OCI-LY1 (cell line): ENCODE data around the gene TTYH3.

Source experiments
- H2AFZ ChIP-seq: fragments of 200-600 bp; sonication (generic), shearing (Covaris generic); 2 replicates; pipeline ENCODE4 v1.6.0; 2014; ENCODE audit warnings: antibody characterized with exemption, mild to moderate bottlenecking, low read length
- H3F3A ChIP-seq: fragments of 200-600 bp; sonication (generic), shearing (Covaris generic); 2 replicates; pipeline ENCODE4 v1.6.0; 2014; ENCODE audit warnings: mild to moderate bottlenecking, antibody characterized with exemption, low read length, moderate library complexity; ENCODE audit not compliant: insufficient read depth
- H3K27ac ChIP-seq: fragments of 200-600 bp; sonication (generic); 2 replicates; pipeline ENCODE4 v1.5.1; 2014; ENCODE audit warnings: low read length, mixed run types, mild to moderate bottlenecking, low read depth; ENCODE audit not compliant: poor library complexity, severe bottlenecking
- H3K27me3 ChIP-seq: fragments of 200-600 bp; sonication (generic); 2 replicates; pipeline ENCODE4 v1.6.0; 2014; ENCODE audit warnings: antibody characterized with exemption, mild to moderate bottlenecking, low read length, moderate library complexity; ENCODE audit not compliant: insufficient read depth
- H3K36me3 ChIP-seq: fragments of 200-600 bp; sonication (generic); 2 replicates; pipeline ENCODE4 v1.6.1; 2014; ENCODE audit warnings: mild to moderate bottlenecking, antibody characterized with exemption, low read length, moderate library complexity, mixed read lengths; ENCODE audit not compliant: insufficient read depth
- H3K4me1 ChIP-seq: fragments of 200-600 bp; sonication (generic); 2 replicates; pipeline ENCODE4 v1.5.1; 2014; ENCODE audit warnings: mild to moderate bottlenecking, low read length, moderate library complexity; ENCODE audit not compliant: insufficient read depth, severe bottlenecking
- H3K4me2 ChIP-seq: fragments of 200-600 bp; sonication (generic), shearing (Covaris generic); 2 replicates; pipeline ENCODE4 v1.6.1; 2014; ENCODE audit warnings: low read length
- H3K4me3 ChIP-seq: fragments of 200-600 bp; sonication (generic); 2 replicates; pipeline ENCODE4 v1.5.1; 2014; ENCODE audit warnings: low read length, low read depth, mild to moderate bottlenecking, mixed read lengths; ENCODE audit not compliant: poor library complexity, severe bottlenecking
- H3K79me2 ChIP-seq: fragments of 200-600 bp; shearing (Covaris generic); 2 replicates; pipeline ENCODE4 v1.6.1; 2016; ENCODE audit warnings: mixed run types, low read length, mixed read lengths; ENCODE audit not compliant: insufficient read depth
- H3K9ac ChIP-seq: fragments of 200-600 bp; sonication (generic), shearing (Covaris generic); 2 replicates; pipeline ENCODE4 v1.6.1; 2014; ENCODE audit warnings: mild to moderate bottlenecking, low read length, mixed read lengths
- H3K9me2 ChIP-seq: fragments of 200-600 bp; sonication (generic), shearing (Covaris generic); 2 replicates; pipeline ENCODE4 v1.6.1; 2014; ENCODE audit warnings: low read depth, mild to moderate bottlenecking, low read length, mixed read lengths
- H3K9me3 ChIP-seq: fragments of 200-600 bp; shearing (Covaris generic); 2 replicates; pipeline ENCODE4 v1.6.1; 2014; ENCODE audit warnings: low read length, mixed read lengths
- H4K20me1 ChIP-seq: fragments of 200-600 bp; sonication (generic), shearing (Covaris generic); 2 replicates; pipeline ENCODE4 v1.6.0; 2016; ENCODE audit warnings: mild to moderate bottlenecking, low read length; ENCODE audit not compliant: insufficient read depth
- CTCF ChIP-seq: fragments of 200-600 bp; sonication (generic), shearing (Covaris generic); IDR thresholded peaks from 2 replicates; pipeline ENCODE4 v1.5.1; 2017; ENCODE audit warnings: mild to moderate bottlenecking, antibody characterized with exemption, low read length, moderate library complexity, mixed read lengths
- EZH2 ChIP-seq: fragments of 200-600 bp; sonication (generic), shearing (Covaris generic); IDR thresholded peaks from 2 replicates; pipeline ENCODE4 v1.8.0; 2017; ENCODE audit warnings: borderline replicate concordance, mixed run types, mild to moderate bottlenecking, antibody characterized with exemption, low read length, moderate library complexity, mixed read lengths

Gene TTYH3

GRCh38 chr7:2657920-2658671 lies 26.3 kb downstream of the TTYH3 start:
- no peaks in the 10 kb centered on the region for H4K20me1 ChIP-seq
- no peak for TF ChIP-seq EZH2
- no peak for TF ChIP-seq CTCF

GRCh38 chr7:2658941-2659340 lies 27.2 kb downstream of the TTYH3 start:
- H3K27ac ChIP-seq: no peak overlapping the region
- H3K36me3 ChIP-seq: no peaks in the 10 kb centered on the region
- H3K9me2 ChIP-seq: no peaks in the 10 kb centered on the region
- H4K20me1 ChIP-seq: no peaks in the 10 kb centered on the region
- H3K9ac ChIP-seq: no peak overlapping the region
- H3K79me2 ChIP-seq: no peaks in the 10 kb centered on the region
- H2AFZ ChIP-seq: no peak overlapping the region
- no peak for TF ChIP-seq EZH2
- TF ChIP-seq CTCF: no peak
- H3F3A ChIP-seq: no peaks in the 10 kb centered on the region
- no peaks in the 10 kb centered on the region for H3K4me1 ChIP-seq
- no peak overlapping the region for H3K4me2 ChIP-seq
- H3K4me3 ChIP-seq: no peak overlapping the region
- H3K9me3 ChIP-seq: no peaks in the 10 kb centered on the region
- H3K27me3 ChIP-seq: no peaks in the 10 kb centered on the region

More at GRCh38 chr7:2657920-2658671, 26.3 kb downstream of the TTYH3 start:
- no peak overlapping the region for H2AFZ ChIP-seq
- no peak overlapping the region for H3K4me2 ChIP-seq
- no peaks in the 10 kb centered on the region for H3K9me3 ChIP-seq
- no peak overlapping the region for H3K9ac ChIP-seq
- H3K4me1 ChIP-seq: no peaks in the 10 kb centered on the region
- no peaks in the 10 kb centered on the region for H3F3A ChIP-seq
- H3K4me3 ChIP-seq: no peak overlapping the region
- no peaks in the 10 kb centered on the region for H3K36me3 ChIP-seq
- H3K27ac ChIP-seq: no peak overlapping the region
- H3K79me2 ChIP-seq: no peaks in the 10 kb centered on the region
- H3K9me2 ChIP-seq: no peaks in the 10 kb centered on the region
- no peaks in the 10 kb centered on the region for H3K27me3 ChIP-seq

GRCh38 chr7:2659556-2660358 lies 28.0 kb downstream of the TTYH3 start:
- no peaks in the 10 kb centered on the region for H3K27me3 ChIP-seq
- H3K9me2 ChIP-seq: no peaks in the 10 kb centered on the region
- no peaks in the 10 kb centered on the region for H3K9me3 ChIP-seq
- TF ChIP-seq EZH2: no peak
- no peak for TF ChIP-seq CTCF
- H3K27ac ChIP-seq: no peak overlapping the region
- no peaks in the 10 kb centered on the region for H3F3A ChIP-seq
- H2AFZ ChIP-seq: no peak overlapping the region
- H3K4me1 ChIP-seq: no peaks in the 10 kb centered on the region
- H3K4me2 ChIP-seq: no peak overlapping the region
- no peaks in the 10 kb centered on the region for H4K20me1 ChIP-seq
- H3K36me3 ChIP-seq: no peaks in the 10 kb centered on the region
- H3K4me3 ChIP-seq: no peak overlapping the region
- no peak overlapping the region for H3K9ac ChIP-seq
- H3K79me2 ChIP-seq: no peaks in the 10 kb centered on the region
